Glomerular endothelial cell (primary cell): ENCODE results near the gene PIGT. TPM values are rescaled to one million over a fixed set of nuclear protein-coding genes. Genes with fewer than 3 reads are reported as not detected.

Experiments
- DNase-seq: peaks from one replicate; pipeline ENCODE4 v3.0.0-alpha.2; 2011; ENCODE audit warnings: low read depth, low spot score; ENCODE audit errors: extremely low read depth
- total RNA-seq: library from RNA; depleted of rRNA; stranded (reverse); fragments of >200 nt; gene quantifications from 2 replicates; pipeline ENCODE4 v1.2.3, GENCODE V29; 2015

Gene PIGT
- total RNA-seq, 1 donor from 2014 or later = 130 TPM

- no peak for DNase-seq
Observed at GRCh38 chr20:45399018-45399417, 16.9 kb upstream of the PIGT start.

GRCh38 chr20:45400346-45401031 is 15.5 kb upstream of the PIGT start:
- DNase-seq = no peak

GRCh38 chr20:45402946-45403345 is 13.0 kb upstream of the PIGT start:
- DNase-seq = no peak

DNA sequence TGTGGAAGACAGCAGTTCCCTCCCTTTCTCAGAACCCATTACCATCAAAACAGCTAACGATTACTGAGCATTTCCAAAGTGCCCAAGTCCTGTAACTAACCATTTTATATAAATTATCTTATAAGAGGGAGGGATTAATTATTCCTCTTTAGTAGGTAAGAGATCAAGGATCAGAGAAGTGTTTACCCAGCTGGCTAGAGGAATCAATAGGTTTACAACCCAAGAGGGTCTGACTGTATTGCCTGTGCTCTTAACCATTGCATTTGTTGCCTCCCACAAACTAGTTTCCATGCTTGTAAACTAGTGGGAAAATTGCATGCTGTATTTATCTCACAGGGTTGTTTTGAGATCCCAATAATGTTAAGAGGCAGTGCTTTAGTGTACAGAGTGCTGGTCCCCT is 11.5 kb upstream of the PIGT start:
- no peak for DNase-seq

GRCh38 chr20:45405571-45406259 is 10.2 kb upstream of the PIGT start:
- DNase-seq = no peak

DNA sequence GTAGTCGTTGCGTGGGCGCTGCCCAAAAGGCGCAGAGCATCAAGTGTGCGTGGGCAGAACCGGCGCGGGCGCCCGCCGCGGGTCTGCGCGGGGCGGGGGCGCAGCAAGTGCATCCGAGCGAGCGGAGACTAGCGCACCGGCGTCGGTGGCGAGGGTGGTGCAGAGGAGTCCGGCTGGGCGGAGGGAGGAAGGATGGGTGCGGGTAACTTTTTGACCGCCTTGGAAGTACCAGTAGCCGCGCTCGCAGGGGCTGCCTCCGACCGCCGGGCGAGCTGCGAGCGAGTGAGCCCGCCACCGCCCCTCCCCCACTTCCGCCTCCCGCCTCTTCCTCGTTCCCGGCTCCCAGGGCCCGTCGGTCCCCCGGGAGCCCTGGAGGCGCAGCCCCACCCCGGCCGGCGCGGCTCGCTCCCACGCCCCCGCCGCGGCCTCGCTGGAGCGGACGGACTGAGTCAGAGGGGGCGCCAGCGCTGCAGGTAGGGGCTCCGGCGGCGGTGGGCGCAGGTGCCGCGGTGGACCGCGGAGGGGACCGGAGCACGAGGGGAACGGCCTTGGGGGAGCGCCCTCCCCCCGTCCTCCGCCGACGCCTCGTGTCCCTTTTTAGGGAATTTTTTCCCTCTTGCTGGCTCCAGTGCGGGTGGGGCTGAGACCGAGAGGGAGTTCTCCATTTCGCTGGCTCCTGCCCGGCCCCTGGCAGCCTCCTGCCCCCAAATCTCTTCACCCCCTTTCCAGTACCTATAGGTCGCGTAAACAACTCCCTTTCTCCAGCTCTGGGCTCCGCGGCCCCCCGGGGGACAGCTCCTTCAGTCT is 9.5 kb upstream of the PIGT start:
- no peak for DNase-seq

DNA sequence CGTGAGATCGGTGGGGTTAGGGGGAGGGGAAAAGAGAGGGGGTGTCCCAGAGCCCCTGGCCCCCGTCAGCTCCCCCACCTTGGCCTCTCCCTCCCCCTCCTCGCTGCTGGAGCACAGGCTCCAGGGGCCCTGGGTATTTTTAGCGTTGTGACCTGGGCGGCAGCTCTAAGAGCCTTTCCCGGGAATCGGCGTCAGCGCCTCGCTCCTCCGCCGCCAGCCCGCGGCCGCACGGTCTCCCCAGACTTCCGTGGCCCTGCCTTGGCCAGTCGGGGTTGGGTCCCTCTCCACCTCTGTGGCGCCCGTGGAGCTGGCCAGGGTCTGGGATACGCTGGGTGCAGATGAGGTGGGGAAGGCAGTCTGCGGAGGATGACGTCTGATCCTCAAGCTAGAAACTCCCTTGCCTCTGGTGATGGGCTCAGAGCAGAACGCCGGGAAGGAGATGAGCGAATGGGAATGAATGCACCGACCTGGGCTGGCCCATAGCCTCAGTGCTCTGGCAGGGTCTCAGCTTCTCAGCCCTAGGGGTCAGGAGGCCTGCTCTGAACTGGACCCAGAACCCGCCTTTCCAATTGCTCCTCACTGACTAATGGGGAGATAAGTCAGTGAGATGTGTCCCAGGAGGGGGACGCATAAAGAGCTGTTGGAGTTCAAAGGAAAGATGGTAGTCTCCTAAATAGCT is 8.7 kb upstream of the PIGT start:
- DNase-seq = no peak

GRCh38 chr20:45407783-45408645 is 7.9 kb upstream of the PIGT start, which contains the start of gene DBNDD2:
TSS of gene DBNDD2 (plus strand) at chr20:45408289. CDS start at chr20:45408468, 179 bp downstream.
- DNase-seq = no peak

GRCh38 chr20:45408646-45409213 is 7.2 kb upstream of the PIGT start:
- DNase-seq = no peak

DNA sequence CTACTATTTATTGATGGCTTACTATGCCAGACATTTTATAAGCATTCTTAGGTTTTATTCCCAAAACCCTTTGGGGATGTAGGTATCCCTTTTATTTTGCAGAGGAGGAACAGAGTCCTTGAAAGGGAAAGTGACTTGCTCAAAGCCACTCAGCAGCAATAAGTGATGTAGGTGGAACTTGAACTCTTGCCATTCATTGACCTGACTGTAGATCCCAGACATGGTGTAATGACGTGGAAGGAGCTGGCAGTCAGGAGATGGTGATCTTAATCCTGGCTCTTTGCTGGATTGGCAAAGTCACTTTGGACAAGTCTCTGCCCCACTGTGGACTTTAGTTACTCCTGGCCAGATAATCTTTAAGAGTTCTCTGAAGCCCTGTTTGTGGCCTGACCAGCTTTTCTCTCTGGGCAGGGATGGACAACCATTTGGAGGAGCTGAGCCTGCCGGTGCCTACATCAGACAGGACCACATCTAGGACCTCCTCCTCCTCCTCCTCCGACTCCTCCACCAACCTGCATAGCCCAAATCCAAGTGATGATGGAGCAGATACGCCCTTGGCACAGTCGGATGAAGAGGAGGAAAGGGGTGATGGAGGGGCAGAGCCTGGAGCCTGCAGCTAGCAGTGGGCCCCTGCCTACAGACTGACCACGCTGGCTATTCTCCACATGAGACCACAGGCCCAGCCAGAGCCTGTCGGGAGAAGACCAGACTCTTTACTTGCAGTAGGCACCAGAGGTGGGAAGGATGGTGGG is 6.2 kb upstream of the PIGT start:
- DNase-seq = no peak

DNA sequence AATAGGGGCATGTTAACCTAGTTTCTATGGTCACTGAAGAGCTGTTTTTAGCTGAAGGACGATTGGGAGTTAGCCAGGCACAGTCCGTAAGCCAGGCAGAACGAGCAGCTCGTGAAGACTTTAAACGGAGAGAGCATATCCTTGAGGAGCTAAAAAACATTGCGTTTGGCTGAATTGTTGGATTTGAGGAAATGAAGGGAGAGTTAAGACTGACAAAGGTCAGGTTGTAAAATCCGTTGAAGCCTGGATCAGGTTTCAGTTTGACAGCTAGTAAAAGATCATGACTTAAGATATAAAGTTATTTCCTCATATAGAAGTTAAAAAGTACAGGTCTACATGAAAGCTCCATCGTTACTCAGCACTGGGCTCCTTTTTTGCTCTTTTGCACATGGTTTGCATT is 5.1 kb upstream of the PIGT start:
- DNase-seq = no peak

DNA sequence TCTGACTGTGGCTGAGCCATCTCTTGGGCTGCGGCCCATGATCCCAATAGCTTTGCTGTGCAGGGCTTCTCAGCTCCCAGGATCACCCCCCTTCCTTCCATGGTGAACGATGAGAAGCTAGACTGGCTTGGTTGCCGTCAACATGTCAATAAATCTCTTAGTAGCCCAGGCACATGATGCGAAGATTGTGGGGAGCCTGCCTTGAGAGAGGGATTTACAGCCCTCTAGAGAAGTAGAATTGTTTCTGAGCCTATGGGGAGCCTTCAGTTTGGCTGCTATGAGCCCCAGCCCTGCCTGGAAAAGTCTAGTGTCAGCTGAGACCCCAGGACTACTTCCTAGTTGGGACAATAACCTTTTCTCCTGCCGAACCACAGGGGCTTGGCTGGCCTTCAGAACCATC is 3.3 kb upstream of the PIGT start:
- DNase-seq = no peak

GRCh38 chr20:45413479-45413878 is 2.5 kb upstream of the PIGT start:
- no peak for DNase-seq

GRCh38 chr20:45416917-45417316 is 976 bp downstream of the PIGT start:
- DNase-seq = no peak

DNA sequence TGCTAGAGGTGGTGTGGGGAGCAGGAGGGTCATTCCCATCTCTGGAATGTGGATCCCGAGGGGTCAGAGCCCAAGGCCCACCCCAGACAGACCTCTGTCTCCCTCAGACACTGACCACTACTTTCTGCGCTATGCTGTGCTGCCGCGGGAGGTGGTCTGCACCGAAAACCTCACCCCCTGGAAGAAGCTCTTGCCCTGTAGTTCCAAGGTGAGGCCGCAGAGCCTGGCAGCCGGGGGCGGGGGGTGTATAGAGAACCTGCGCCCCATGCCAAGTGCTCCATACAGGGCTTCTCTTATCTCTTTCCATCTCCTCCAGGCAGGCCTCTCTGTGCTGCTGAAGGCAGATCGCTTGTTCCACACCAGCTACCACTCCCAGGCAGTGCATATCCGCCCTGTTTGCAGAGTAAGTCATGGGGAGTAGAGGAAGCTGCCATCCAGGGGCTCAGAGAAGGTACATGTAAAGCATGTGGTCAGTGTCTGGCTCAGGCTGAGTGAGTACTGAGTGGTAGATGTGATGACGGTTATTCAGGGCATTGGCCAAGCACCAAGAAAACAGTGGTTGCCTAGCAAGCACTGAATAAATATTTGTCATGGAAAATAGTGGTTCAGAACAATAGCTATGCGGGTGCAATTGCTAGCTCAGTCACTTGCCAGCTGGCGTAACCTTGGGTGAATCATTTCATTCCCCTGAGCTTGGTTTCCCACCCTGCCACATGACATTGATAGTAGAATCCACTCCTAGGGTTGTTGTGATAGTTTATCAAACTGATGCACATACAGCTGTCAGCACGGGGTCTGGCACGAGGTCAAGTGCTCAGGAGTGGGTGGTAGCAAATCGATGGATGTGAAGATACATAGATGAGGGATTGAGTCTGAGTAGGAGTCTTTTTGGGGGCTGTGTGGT is 3.5 kb downstream of the PIGT start:
- peak; percentile 89 for DNase-seq

DNA sequence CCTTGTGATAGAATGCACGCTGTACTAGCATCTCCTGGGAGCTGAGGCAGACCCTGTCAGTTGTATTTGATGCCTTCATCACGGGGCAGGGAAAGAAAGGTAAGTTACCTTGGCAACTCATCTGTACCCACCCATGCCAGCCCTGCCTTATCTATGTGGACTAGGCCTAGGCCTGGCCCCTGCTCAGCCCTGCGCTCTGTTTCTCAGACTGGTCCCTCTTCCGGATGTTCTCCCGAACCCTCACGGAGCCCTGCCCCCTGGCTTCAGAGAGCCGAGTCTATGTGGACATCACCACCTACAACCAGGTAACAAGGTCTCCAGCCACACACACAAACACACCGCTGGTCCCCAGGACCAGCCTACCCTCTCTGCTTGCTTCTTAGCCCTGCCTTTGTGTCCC is 4.2 kb downstream of the PIGT start:
- DNase-seq = no peak

GRCh38 chr20:45423700-45424099 is 7.8 kb downstream of the PIGT start:
- no peak for DNase-seq

GRCh38 chr20:45425561-45425960 is 9.6 kb downstream of the PIGT start:
- no peak for DNase-seq
